IPS-20b (cell line): Measurements from ENCODE around the gene BTBD1.
A peak's percentile ranks its signal among the peaks of the same experiment; 100 is the strongest.

Experiments used
- H3K27ac ChIP-seq: one replicate; pipeline ENCODE4 v1.5.1; 2013; ENCODE audit warnings: low read length
- H3K27me3 ChIP-seq: 2 replicates; pipeline ENCODE4 v1.6.1; 2013; ENCODE audit warnings: mild to moderate bottlenecking, low read length, inconsistent platforms; ENCODE audit not compliant: insufficient read depth
- H3K36me3 ChIP-seq: 2 replicates; pipeline ENCODE4 v1.6.1; 2013; ENCODE audit warnings: low read depth, mild to moderate bottlenecking, inconsistent platforms, low read length, moderate library complexity; ENCODE audit not compliant: insufficient read depth
- H3K4me1 ChIP-seq: 2 replicates; pipeline ENCODE4 v1.6.1; 2013; ENCODE audit warnings: mild to moderate bottlenecking, control low read depth, inconsistent platforms, low read length, moderate library complexity; ENCODE audit not compliant: insufficient read depth
- H3K4me3 ChIP-seq: 2 replicates; pipeline ENCODE4 v1.5.1; 2013; ENCODE audit warnings: mild to moderate bottlenecking, low read length, inconsistent platforms
- H3K9ac ChIP-seq: 2 replicates; pipeline ENCODE4 v1.6.1; 2013; ENCODE audit warnings: low read depth, mild to moderate bottlenecking, inconsistent platforms, low read length, moderate library complexity
- H3K9me3 ChIP-seq: 2 replicates; pipeline ENCODE4 v1.6.1; 2013; ENCODE audit warnings: mild to moderate bottlenecking, low read depth, low read length, inconsistent platforms; ENCODE audit not compliant: insufficient read depth

The BTBD1 gene

DNA sequence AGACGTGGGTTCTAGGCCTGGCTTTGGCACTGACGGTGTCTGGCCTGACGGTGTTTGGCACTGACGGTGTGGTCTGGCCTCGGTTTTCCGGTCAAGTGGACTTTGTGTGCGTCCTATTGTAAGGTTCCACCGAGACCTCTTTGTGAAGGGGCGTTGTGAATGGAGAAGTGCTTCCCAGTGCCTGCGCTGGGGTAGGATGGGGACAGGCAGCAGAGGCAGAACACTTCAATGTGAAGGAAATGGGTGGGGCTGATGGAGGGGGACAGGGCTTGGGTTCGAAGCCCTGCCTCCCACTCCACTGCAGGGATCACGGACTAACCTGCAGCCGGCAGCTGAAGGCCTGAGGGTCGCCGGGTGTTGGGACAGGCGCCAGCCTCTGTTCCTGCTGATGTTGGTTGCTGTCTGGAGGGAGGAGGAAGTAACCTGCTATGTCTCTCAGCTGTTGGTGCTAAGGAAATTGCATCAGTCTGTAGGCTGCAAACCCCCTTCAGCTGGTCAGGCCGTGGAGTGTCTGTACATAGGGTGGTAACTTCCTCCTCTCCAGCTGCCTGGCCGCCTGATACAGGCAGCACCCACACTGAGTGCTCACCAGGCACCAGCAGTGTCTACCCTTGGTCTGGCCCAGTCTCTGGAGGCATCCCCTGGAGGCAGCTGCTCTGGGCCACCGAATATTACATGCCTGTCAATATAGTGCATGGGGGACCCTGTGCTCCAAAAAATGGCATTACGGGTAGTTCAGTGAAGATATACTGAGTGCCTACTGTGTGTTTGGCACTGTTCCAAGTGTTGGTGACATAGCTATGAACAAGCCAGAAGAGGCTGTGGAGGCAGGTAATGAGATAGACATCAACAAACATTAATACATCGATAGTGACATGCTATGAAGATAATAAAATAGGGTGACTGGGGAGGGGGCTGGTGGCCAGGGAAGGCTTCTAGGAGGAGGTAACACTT lies 41.5 kb upstream of the BTBD1 start:
- Histone ChIP-seq H3K4me3 (0 out of 2 replicates have a peak overlapping the region, but pooled peaks have one; percentile 60), H3K27ac (no peak overlapping the region)

DNA sequence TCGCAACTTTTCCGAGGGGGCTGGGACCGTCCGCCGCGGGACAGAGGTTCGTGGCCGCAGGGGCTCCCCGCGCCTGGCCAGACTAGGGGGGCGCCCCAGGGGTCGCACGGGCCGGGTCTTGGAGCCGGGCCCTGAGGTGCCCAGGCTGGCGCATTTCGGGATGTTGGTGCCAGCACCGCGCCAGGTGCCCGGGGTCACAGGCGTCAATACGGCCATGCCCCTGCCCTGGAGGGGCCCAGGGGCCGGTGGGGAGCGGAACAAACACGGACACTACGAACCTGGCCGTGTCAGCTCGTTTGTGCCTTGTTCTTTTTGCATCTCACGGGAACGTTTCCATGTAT lies 40.8 kb upstream of the BTBD1 start:
- Histone ChIP-seq H3K4me3 (peak overlapping the region; percentile 60; the same call in 1 of the 2 replicates), H3K36me3 (no peaks in the 10 kb centered on the region), H3K4me1 (peaks cover 3% of the 10 kb centered on the region; the same call in 1 of the 2 replicates), H3K9ac (no peak overlapping the region), H3K27me3 (peaks cover 49% of the 10 kb centered on the region), H3K27ac (no peak overlapping the region), H3K9me3 (no peaks in the 10 kb centered on the region; the same call in 1 of the 2 replicates)

More for the DNA sequence above, 41.5 kb upstream of the BTBD1 start:
- no peaks in the 10 kb centered on the region for H3K36me3 ChIP-seq
- peaks cover 3% of the 10 kb centered on the region; the same call in 1 of the 2 replicates for H3K4me1 ChIP-seq
- H3K9me3 ChIP-seq: no peaks in the 10 kb centered on the region; the same call in 1 of the 2 replicates
- H3K9ac ChIP-seq: no peak overlapping the region
- peaks cover 49% of the 10 kb centered on the region for H3K27me3 ChIP-seq

DNA sequence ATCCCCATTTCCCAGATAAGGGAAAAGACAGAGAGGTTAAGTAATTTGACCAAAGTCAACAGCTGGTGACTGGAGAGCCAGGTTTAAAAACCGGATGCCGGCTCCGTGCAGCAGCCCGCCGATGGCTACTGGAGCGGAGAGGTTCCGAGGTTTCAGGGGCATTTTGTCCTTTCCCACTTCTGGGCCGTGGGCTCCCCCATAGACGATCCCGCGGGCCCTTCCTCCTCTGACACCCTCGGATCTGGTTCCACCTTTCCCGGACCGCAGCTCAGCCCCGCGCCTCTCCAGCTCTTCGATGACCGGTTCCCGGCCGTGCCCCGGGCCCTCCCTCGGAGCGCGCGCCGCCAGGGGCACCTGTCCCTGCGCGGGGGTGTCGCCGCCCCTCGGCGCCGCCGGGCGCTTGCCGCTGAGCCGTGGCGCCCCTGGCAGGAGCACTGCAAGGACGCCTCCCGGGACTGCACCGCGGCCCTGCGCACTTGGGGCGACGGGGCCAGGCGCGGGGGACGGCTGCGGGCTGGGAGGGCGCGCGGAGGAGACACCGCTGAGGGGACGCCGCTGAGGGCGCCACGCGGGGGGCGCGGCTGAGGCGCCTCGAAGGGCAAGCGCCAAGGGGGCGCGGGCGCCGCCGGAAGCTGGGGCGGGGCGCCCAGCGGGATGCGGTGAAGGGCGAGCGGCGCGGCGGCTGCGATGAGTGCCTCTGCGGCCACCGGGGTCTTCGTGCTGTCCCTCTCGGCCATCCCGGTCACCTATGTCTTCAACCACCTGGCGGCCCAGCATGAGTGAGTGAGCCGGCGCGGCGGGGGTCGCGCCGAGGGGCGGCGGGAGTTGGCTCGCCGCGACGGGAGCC lies 40.2 kb upstream of the BTBD1 start, which contains the start of gene TM6SF1:
Gene TM6SF1 (plus strand): TSS at position 652 of the 847 bp plus-strand sequence. CDS start 36 bp downstream, at position 688.
- H3K27me3 ChIP-seq: peaks cover 49% of the 10 kb centered on the region
- no peaks in the 10 kb centered on the region; the same call in 1 of the 2 replicates for H3K9me3 ChIP-seq
- H3K4me1 ChIP-seq: peaks cover 3% of the 10 kb centered on the region; the same call in 1 of the 2 replicates
- peak within 1 kb of the TSS; percentile 60; the same call in 1 of the 2 replicates for H3K4me3 ChIP-seq
- no peaks in the 10 kb centered on the region for H3K36me3 ChIP-seq
- H3K9ac ChIP-seq: no peak within 1 kb of the TSS
- H3K27ac ChIP-seq: no peak within 1 kb of the TSS

DNA sequence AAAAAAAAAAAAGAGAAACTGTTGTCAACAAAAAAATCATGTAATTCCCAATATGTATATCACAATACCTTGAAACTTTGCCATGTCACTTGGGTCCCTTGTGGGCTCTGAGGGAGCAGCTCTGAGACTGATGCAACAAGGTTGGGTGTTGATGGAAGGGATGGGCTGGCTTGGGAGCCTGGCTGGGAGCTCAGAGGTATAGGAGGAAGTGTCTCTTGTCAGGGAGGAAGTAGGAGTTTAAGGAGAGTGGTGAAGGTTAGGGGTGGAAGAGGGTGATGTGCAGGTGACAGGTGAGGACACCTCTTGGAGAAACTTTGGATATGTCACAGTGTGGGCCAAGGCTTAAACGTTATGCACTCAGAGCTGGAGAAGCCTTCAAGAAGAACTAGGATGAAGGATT lies 38.4 kb upstream of the BTBD1 start:
- Histone ChIP-seq H3K4me3 (no peak overlapping the region), H3K9ac (no peak overlapping the region), H3K4me1 (peaks cover 3% of the 10 kb centered on the region; the same call in 1 of the 2 replicates), H3K27ac (no peak overlapping the region), H3K36me3 (no peaks in the 10 kb centered on the region), H3K27me3 (peaks cover 52% of the 10 kb centered on the region), H3K9me3 (no peaks in the 10 kb centered on the region)

DNA sequence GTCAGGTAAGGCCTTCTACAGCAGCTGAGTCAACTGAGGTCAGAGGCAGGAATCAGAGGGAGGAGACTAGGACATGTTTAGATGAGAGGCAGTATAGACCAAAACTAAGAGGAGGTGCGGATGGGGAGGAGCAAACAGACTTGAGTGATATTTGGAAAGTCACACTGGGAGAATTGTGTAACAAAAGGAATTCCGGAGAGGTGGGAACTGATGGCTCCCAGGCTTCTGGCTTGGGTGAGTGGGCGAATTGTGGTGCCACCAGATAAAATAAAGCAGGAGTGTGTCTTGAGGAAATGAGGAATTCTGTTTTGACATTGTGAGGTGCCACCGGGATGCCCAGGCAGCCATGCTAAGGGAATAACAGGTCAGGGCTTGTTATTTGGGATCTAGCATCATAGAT lies 37.1 kb upstream of the BTBD1 start:
- H3K9me3 ChIP-seq: no peaks in the 10 kb centered on the region

DNA sequence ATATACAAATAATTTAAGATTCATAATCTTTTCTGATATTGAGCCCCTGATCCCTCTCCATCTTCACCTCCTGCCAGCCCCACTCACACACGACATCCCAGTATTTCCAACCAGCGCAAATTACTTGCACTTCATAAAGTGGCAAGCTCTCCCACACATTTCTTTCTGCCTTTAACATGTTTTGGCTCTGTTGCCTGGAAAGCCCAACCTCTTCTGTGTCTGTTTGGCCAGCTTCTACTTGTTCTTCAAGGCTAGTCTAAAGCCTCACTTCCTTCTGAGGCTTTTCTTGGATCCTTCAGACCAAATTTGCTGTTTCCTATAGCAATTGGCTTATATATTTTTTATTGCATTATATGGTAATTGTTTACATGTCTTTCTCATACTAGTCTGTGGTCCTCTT lies 35.3 kb upstream of the BTBD1 start:
- peaks cover 21% of the 10 kb centered on the region for H3K27me3 ChIP-seq
- no peak overlapping the region for H3K9ac ChIP-seq
- H3K27ac ChIP-seq: no peak overlapping the region
- no peaks in the 10 kb centered on the region for H3K9me3 ChIP-seq
- H3K4me1 ChIP-seq: peaks cover 3% of the 10 kb centered on the region; the same call in 1 of the 2 replicates
- no peaks in the 10 kb centered on the region for H3K36me3 ChIP-seq
- H3K4me3 ChIP-seq: no peak overlapping the region

More for the DNA sequence above, 37.1 kb upstream of the BTBD1 start:
- no peaks in the 10 kb centered on the region for H3K36me3 ChIP-seq
- no peak overlapping the region for H3K27ac ChIP-seq
- H3K4me3 ChIP-seq: no peak overlapping the region
- H3K9ac ChIP-seq: no peak overlapping the region
- peaks cover 3% of the 10 kb centered on the region; the same call in 1 of the 2 replicates for H3K4me1 ChIP-seq
- peaks cover 39% of the 10 kb centered on the region for H3K27me3 ChIP-seq

DNA sequence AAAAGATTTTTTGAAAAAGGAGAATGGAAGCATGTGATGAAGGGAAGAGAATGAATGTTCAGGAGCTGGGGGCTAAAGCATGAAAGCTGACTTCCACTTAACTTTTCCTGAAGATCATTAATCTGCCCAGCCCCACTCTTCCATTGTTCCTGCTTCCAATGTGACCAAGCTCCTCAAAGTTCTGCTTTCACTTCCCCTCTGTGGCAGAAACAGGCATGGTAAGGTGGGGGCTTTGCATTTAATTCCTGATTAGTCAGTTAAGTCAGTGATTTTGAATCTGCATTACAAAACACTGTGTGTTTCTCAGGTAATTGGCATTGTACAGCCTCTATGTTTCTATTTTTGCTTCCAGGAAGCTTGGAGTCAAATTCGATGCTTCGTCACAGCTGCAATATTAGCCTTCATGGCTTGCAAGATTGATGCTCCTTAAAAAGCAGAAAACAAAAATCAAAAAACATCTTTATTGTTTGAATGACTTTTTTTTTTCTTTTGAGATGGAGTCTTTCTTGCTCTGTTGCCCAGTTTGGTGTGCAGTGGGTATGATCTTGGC lies 33.1 kb upstream of the BTBD1 start:
- H3K9ac ChIP-seq: no peak overlapping the region
- peaks cover 4% of the 10 kb centered on the region; the same call in 1 of the 2 replicates for H3K27me3 ChIP-seq
- no peak overlapping the region for H3K27ac ChIP-seq
- H3K4me3 ChIP-seq: no peak overlapping the region
- no peaks in the 10 kb centered on the region for H3K9me3 ChIP-seq
- no peaks in the 10 kb centered on the region for H3K36me3 ChIP-seq
- H3K4me1 ChIP-seq: no peaks in the 10 kb centered on the region

DNA sequence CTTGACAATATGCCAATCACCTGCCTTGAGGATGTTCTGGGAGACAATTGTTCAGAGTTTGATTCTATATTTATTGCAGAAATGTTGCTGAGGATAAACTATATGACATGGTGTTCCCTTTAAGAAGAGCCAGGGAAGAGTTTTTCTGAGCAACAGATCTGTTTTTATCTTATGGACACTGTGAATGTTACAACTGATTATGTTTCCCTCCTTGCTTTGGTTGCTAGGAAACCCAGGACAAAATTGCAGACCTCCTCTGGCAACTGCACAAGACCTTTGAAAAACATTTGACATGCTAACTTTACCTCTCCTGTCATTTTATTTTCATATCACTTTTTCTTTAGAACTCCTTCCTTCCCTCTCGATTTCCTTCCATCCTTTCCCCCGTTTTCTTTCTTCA lies 32.2 kb upstream of the BTBD1 start:
- Histone ChIP-seq H3K4me1 (no peaks in the 10 kb centered on the region), H3K27me3 (peaks cover 4% of the 10 kb centered on the region; the same call in 1 of the 2 replicates), H3K36me3 (no peaks in the 10 kb centered on the region), H3K27ac (no peak overlapping the region), H3K9ac (no peak overlapping the region), H3K9me3 (no peaks in the 10 kb centered on the region), H3K4me3 (no peak overlapping the region)

DNA sequence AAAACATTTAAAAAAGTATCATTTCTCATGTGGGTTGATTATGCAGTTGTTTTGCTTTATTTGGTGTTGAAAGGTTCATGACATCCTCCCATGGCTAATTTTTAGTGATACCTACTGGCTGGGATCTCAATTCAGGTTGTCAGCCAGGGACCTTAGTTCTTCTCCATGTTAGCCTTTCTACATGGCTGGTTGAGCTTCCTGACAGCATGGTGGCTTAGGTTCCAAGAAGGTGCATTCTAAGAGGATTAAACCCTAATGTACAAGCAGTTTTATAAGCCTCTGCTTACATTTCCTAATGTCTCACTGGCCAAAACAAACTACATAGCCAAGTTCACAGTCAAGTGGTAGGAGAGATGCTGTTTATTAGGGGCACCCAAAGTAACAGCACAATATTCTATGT lies 31.0 kb upstream of the BTBD1 start:
- Histone ChIP-seq H3K27me3 (peaks cover 4% of the 10 kb centered on the region; the same call in 1 of the 2 replicates), H3K9ac (no peak overlapping the region), H3K27ac (no peak overlapping the region), H3K4me1 (no peaks in the 10 kb centered on the region), H3K4me3 (no peak overlapping the region), H3K9me3 (no peaks in the 10 kb centered on the region), H3K36me3 (no peaks in the 10 kb centered on the region)

DNA sequence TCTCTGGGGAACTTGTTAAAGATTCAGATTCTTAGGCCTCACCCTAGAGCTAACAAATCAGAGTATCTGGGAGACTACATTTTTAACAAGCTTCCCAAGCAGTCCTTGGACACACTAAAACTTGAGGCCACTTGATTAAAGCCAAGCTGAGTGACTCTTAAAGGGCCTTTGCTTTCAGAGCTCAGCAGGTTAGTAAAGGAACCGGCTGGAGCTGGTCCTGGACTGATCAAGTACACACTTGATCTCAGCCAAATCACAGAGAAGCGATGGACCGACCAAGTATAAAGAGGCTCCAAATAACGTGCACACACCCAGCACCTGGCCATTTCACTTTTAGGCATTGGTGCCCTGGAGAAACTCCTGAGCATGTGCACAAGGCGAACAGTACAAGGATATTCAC lies 27.5 kb upstream of the BTBD1 start:
- no peaks in the 10 kb centered on the region for H3K9me3 ChIP-seq
- H3K36me3 ChIP-seq: no peaks in the 10 kb centered on the region
- no peak overlapping the region for H3K9ac ChIP-seq
- no peaks in the 10 kb centered on the region; the same call in 1 of the 2 replicates for H3K27me3 ChIP-seq
- no peak overlapping the region for H3K27ac ChIP-seq
- H3K4me3 ChIP-seq: no peak overlapping the region
- no peaks in the 10 kb centered on the region for H3K4me1 ChIP-seq

DNA sequence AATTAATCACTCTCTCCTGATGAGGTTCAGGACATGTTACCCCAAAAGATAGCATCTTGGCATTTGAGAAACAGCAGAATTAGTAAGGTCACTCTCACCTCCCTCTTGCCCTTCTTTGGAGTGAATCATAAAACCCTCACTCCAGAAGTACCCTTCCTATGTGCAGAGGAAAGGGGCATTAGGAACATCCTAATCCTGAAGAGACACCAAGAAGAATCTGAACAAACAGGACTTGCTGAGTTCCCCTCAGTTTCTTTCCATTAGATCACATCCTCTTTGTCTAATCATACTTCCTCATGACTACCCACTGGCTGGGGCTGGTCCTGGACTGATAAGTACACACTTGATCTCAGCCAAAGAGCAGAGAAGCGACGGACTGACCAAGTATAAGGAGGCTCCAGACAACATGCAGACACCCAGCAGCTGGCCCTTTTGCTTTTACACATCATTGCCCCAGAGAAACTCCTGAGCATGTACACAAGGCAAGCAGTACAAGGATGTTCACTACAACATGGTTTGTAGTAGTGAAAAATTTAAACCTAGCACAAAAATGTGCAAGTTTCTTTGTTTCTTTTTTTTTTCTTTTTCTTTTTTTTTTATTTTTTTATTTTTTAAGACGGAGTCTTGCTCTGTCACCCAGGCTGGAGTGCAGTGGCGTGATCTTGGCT lies 25.4 kb upstream of the BTBD1 start:
- Histone ChIP-seq H3K4me3 (no peak overlapping the region), H3K4me1 (no peaks in the 10 kb centered on the region), H3K27ac (no peak overlapping the region), H3K36me3 (no peaks in the 10 kb centered on the region), H3K9me3 (no peaks in the 10 kb centered on the region), H3K9ac (no peak overlapping the region), H3K27me3 (no peaks in the 10 kb centered on the region)
